GOT3 (cell line): ENCODE results near the gene PTPN20.
"Not testable (repeated sequence)": the region's sequence is repeated elsewhere in the genome, so short reads cannot be mapped to it uniquely, and the experiment has no call there.

Experiments used
- DNase-seq: peaks from one replicate; lab custom pipeline; 2025; ENCODE audit warnings: mixed read lengths; lab: John Stamatoyannopoulos, UW

Gene PTPN20, protein sequence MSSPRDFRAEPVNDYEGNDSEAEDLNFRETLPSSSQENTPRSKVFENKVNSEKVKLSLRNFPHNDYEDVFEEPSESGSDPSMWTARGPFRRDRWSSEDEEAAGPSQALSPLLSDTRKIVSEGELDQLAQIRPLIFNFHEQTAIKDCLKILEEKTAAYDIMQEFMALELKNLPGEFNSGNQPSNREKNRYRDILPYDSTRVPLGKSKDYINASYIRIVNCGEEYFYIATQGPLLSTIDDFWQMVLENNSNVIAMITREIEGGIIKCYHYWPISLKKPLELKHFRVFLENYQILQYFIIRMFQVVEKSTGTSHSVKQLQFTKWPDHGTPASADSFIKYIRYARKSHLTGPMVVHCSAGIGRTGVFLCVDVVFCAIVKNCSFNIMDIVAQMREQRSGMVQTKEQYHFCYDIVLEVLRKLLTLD

DNA sequence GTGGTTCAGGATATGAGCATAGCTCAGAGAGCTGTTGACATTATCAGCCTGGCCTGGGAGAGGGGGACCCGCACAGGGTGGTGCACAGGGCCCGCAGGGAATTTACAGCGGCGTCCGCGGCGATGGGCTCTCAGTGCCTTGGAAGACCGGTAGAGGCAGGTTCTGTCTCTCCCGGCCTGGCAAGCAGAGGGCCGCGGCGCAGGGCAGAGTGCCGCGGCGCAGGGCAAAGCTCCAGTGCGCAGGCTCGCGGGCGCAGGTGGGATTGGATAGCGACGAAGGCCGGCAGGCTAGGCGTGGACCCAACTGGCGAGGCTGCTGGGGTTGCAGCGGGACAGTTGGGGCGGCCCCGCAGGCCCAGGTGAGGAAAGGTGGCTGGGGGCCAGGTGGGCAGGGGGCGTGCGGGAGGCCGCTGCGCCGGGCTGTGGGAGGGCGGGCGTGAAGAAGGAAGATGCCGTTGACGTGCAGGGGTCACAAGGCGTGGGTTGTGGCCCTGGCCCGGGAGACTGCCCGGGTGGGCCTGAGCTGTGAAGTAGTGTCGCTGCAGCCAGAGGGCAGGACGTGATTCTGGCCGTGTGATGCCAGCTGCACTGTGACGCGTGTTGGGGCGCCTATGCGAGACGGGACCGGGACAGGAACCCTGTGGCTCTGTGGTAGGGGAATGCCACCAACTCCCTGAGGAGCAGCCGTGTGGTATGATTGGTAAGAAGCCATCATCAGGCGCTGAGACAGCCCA, at the start of gene PTPN20:
PTPN20 (plus strand) TSS at position 285 of the 733 bp plus-strand sequence. CDS start 21,072 bp downstream, outside the sequence.
- DNase-seq, result not testable (repeated sequence)

DNA sequence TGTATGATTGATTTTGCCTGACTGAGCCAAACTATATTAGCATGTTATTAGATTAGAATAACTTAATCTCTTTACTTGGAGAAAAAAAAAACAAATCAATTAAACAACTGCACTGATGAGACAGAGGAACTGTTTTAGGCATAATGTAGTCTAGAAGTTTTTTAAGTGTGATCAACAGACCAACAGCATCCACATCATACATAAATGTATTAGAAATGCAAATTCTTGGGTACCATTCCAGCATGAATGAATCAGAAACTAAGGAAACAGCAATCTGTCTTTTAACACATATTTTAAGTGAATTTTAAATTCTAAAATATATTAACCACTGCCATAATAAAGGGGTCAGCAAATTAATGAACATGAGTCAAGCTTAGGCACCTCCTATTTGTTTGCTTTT, 41.5 kb upstream of the PTPN20 start:
- not testable (repeated sequence) for DNase-seq

DNA sequence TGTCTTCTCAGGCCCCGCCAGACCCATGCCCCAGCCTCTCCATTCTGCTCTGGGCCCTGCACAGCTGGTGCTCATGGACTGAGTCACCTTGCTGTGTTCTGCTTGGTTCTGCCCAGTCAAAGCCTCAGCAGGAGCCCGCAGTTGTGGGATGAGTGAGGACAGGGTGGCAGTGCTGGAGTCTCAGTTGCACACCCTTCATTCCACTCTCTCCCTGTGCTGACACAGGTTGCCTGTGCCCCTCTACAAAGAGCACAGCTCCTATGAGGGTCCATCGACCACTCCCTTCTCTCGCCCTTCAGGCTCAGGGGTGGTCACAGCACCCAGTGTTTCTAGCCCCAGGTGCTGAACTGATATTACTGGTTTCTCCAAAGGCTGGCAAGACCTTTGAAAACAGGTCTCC, 39.6 kb upstream of the PTPN20 start:
- not testable (repeated sequence) for DNase-seq

DNA sequence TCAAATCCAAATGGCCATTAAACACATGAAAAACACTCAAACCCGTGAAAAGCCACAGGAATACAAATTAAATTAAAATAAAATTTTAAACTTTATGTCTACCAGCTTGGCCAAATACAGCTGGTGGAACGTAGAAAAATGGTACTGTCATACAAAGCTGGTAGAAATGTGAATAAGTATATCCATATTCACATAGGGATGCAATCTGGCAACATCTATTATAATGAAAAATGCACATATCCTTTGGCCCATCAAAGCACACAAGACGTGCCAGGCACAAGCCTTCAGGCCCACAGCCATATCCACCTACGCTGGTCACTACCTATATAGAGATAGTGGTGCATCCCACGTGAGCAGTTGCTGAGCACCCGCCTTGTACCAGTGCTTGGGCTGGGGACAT, 35.9 kb upstream of the PTPN20 start:
- DNase-seq, result not testable (repeated sequence)

DNA sequence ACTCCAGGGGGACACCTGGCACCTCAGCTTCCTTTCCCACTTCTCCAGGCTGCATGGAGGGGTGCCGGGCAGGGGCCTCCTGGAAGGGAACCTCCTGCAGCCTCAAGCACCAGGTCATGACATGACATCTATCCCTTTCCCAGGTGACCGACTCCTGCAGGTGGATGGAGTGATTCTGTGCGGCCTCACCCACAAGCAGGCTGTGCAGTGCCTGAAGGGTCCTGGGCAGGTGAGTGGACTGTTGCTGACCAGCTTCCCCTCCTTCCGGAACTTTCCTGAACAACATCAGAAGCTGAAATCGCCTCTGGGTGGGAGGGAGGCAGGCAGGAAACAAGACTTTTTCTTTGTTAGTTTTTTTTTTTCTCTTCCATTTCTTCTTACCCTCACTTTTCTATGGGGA, 34.5 kb upstream of the PTPN20 start:
- DNase-seq, result not testable (repeated sequence)

DNA sequence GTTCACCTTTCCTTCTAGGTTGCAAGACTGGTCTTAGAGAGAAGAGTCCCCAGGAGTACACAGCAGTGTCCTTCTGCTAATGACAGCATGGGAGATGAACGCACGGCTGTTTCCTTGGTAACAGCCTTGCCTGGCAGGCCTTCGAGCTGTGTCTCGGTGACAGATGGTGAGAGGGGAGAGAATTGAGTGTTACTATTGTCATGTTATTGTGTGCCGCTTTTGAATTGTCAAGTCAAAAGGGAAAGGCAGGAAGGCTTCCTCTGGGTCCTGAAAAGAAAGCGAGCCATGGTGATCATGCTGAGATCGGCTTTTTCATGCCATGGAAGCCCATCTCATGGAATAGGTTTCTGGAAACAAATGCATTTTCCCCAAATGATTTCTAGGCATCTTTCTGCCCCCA, 32.5 kb upstream of the PTPN20 start:
- DNase-seq, result not testable (repeated sequence)

DNA sequence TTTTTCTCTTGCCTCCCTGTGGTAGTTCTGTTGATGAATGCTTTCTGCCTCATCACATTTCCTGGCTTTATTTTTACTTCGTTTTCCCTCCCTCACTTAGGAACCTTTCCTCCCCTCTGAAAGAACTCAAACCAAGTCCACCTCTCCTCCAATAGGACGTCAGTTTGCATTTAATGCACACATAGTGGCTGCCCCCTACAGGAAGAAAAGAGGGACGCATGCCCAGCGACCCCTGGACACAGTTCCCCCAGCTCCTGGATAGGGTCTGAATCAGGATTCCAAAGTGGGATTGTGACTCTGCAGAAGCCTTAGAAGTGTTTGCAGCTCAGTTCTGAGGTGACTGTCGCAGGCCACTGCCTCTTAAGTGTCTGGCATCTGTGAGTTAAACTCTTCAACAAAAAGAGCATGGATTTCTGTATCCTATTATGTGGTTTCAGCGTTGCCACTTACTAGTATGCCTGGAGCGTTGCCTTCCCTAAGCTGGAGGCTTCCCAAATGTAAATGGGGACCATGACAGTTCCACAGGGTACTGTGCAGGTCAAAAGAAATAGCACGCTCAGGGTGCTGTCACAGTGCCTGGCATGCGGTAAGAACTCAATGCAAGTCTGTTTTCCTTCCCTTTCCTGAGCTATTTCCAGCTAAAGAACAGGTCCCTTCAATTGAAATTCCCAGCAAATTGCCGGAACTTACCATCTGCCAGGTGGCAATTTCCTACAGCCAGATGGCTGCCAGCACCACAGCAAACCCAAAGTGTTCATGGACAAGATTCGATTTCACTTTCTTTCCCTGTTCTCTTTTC, 20.2 kb upstream of the PTPN20 start:
- not testable (repeated sequence) for DNase-seq

DNA sequence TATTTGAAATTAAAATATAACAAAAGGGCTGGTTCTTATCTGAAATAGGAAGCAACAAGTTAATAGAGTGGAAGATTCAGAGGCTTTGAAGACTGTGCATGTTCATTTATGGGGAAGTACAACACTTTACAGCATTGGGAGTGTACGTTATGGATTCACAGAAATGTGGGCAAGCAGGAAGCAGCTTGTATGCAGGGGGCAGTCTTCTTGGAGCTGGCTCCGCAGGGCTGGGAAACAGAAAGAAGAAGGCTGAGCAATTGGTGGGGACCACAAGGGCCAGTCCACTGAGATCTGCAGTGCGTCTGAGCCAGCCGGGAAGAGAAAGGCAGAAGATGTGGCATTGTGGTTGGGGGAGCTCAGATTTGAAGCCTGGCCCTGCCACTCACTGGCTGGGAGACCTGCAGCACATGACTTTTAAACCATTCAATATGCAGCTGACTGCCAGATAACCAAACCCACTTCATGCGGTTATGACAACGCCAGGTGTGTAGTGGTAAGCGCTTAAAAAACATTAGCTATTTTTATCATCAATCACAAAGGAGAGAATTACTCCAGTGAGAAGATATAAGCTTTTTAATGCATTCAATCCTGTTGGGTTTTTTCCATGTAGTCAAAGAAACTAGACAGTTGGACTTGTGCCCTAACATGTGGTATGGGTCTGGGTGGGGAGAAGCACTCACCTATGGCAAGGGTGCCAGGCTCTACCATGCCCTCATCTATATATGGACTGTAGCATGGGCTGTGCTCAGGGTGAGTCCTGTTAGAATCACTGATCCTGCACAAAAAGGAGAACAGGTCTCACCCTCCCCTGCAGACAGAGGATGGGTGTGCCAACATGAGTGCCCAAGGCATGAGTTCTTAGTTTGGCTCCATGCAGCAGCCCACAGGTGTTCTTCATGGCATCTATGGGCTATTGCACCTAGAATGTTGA, 14.2 kb upstream of the PTPN20 start:
- not testable (repeated sequence) for DNase-seq

DNA sequence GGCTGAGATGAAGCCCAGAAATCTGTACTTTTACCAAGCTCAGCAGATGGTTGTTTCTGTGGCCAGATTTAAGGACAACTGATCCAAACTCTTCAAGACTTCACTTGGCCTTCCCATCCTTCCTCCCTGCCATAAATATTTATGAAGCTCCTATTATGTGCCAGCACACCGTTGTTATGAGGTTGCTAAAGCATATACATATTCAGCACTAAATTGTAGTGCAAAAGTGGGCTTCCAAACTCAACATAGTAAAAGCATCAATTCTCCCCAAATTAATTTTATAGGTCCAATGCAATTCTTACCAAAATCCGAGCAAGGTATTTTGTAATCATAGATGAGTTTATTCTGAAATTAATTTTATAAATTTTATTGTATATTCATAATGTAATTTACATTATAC, 10.0 kb upstream of the PTPN20 start:
- DNase-seq, result not testable (repeated sequence)

DNA sequence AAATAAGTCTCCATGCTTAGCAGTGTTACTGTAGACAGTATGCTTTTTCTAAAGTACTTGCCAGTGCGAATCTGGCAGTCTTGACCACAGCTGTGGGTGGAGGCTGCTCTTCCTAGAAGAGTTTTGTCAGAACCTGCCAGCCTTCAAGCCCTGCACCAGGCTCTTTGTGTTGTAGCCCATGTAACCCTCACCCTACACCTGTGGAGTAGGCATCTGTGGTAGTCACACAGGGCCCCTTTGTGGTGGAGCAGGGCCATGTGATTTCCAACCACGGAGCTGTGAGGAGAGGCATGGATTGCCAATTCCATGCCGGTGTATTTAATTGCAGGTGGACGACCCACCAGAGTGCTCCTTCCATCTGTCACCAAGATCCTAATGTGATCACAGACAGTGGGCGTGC, 7.4 kb upstream of the PTPN20 start:
- DNase-seq, result not testable (repeated sequence)

DNA sequence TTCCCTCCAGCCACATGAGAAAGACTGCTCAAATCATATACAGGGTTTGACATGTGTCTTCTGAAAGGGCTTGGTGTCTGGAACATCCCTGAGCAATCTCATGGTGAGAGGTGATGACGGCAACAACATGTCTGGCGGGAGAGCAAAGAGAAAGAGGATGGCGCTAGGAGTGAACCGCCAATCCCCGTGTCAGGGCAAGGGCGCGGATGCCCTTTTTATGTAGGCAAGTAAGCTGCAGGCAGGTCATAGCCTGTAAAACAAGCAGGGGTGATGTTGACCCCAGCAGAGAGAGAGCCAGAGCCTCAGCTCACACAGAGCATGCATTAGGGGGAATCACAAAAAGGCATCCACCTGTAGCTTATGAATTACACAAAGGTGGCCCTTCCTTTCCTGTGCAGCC, 4.9 kb upstream of the PTPN20 start:
- not testable (repeated sequence) for DNase-seq

DNA sequence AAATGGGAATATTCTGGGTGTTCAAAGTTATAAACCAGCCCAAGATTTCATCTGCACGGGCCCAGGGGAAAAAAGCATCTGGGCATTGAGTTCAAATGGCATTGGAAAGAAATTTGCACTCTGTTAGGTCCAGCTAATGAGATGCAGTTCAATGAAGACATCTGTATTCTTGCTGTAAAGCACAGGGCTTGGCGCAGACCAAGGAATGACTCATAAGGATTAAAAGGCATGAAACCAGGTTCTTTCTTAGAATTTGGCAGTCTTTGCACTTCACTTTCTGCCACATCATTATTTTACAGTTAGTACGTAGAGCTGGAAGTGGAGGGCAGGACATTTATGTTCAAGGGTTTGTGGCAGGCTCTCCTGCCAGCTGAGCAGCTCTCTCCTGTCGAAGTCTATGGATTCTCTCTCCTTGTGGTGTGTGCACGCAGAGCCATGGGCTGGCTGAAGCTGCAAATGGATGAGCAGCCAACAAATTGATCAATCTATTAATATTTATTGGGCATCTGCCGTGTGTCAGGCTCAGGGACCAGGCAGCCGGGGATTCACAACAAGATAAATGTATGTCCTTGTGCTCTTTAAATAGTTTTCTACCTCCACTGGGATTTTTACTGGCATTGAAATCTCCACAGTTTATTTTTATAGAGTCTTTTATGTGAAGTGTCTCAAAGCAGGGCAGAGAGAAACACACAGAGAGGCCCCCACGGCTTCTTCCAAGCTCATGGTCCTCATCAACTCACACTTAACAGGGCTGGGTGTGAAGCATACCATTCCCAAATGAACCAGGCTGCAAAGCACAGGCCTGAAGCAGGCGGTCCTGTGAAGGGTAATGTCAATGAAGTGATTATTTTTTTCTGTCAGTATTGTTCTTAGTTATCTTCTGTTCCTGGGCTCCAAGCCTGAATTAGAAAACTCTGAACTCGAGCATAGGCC, 3.8 kb upstream of the PTPN20 start:
- DNase-seq, result not testable (repeated sequence)

DNA sequence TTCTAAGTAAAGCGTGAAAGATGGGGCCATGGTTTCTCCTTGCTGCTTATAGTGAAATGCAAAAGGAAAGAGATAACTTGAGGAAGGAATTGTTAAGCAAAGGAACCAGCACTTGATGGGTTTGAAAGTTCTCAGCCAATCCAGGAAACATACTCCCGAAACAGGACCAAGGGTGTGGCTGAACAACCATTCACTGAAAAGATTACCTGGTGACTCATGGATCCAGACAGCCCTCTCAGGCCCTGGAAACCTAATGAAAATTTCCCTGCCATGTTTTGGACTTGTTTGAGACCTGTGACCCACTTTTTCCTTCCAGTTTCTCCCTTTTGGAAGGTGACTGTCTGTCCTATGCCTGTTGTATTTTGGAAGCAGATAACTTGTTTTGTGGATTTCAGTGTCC, 11.3 kb downstream of the PTPN20 start:
- not testable (repeated sequence) for DNase-seq

DNA sequence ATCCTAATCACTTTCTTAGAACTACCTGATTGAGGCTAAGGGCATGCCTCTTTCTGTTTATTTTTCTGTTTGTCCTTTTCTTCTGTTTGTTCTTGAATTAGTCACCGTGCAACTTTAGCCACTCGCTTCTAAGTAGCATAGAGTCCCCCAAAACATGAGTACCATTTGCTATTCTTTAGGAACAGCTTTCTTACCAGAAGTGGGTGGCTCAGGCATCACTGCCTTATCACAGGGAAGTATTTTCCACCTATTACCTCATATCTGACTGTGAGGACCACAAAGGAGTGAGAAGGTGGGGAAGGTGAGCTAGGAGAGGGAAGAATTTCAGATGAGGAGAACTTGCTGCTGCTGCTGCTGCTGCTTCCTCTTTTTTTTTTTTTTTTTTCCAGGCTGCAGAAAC, 13.9 kb downstream of the PTPN20 start:
- not testable (repeated sequence) for DNase-seq

DNA sequence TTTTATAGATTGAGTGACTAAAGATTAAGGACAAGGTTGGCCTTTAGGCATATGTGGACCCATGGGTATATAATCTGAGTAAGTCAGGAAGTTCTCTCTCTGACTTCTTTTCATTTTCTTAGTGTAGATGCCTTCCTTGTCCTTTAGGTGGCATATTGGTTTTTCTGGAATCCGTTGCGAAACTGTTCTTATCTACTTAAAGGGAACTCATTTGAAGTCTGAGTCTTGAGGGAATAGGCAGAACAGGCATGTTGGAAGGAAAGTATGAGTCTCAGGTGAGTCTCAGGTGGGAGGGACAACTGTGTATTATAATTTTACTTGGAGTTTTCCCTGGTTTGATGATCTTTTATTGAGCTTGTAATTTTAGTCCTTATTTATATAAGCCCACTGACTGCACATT, 14.6 kb downstream of the PTPN20 start:
- not testable (repeated sequence) for DNase-seq

DNA sequence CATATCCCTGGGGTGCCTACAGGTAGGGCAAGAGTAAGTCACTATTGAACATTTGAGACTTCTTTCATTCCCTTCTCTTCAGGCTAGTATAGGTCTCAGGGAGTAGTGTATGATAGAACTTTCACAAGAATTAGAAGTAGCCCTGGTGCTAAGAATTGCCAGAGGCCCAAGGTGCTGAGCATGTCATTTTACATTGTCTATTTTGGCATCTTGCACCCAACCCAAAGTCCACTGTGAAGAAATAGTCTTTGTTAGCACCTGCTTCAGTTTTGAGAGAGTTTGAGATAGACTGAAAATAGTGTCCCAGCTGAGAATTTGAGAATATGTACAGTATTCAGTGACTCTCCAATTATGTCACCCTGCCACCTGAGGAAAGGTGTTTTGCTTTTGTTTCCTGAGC, 17.6 kb downstream of the PTPN20 start:
- not testable (repeated sequence) for DNase-seq

DNA sequence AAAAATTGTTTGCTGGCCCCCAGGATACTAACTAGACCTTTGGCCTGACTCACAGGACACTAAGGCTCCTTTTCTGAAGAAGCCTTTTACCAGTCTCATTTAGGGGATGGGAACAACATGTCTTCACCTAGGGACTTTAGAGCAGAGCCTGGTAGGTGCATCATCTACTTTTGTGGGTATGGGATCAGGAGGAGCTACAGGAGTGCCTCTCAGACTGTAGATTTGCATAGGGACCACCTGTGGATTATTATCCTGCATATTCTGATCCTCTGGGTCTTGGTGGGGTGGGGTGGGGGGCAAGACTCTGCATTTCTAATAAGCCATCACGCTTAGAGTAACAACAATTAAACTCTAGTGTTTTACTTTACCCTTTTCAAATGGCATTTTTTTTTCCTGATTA, 21.2 kb downstream of the PTPN20 start:
- not testable (repeated sequence) for DNase-seq

DNA sequence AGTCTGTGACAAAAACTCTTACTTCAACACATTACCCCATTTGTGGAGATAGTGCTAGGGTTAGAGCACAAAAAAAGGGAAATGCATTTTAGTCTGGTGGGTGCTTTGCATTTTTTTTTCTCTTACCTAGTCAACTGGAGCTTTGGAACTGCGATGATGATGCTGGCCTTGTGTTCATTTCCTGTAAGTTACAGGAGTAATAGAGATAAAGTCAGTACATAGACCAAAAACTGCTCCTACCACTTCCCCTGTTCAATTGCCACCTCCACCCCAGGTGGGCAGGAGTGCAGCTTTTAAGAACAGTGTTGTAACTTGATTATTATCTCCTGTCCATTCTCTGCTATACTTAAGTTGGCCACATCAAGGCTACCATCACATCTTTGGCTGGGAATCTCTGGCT, 29.9 kb downstream of the PTPN20 start:
- DNase-seq, result not testable (repeated sequence)

DNA sequence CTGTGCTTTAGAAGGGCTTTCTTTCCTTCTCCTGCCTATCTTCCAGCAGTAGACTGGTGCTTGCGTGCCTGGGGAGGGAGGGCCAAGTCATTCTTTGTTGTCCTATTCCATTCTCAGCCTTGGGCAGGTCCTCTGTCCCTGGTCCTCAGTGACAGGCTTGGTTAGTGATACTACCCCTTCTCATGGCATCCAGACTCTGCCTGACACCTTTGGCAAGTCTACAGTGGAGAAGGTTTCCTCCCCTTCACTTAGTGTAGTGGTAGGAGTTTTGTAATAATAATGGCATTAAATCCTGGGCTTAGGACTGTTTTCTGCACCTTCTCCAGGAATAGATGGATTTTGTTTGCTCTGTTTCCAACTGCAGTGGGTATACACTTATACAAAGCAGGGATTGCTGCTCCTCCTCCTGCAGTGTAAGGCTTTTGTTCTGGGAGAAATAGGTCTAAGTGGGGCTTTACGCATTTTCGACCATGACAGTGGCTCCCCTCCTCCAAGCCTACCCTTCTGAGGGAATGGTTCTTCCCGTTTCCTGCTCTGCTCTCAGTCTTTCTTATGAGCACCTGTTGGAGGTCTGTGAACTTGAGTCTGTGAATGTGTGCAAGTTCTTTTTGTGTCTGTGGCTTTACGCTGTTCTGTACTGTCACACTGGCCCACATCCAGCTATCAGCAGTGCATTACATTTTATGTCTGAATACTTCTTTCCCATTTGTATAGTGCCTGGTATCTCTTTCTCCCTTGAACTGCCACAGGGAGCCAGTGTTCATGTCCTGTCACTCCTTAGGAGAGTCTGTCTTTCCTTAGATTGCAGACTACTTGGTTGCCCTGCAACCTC, 37.7 kb downstream of the PTPN20 start:
- not testable (repeated sequence) for DNase-seq
